HCT116 (cell line): Measurements from ENCODE around the gene LDLRAD4. TPM values are rescaled to one million over a fixed set of nuclear protein-coding genes. Genes with fewer than 3 reads are reported as not detected.

Experiments used
- ATAC-seq: fragments of 200-7000 bp; cut with Tn5 transposase; 2 replicates; pipeline ENCODE4 v1.9.1; 2020; ENCODE audit warnings: mild to moderate bottlenecking, moderate library complexity
- BruUV-seq: library from RNA; stranded (reverse); fragments of 400-500 nt; replicated peaks from 2 replicates; lab custom pipeline; 2021; lab: Mats Ljungman, UMichigan
- CTCF ChIA-PET: fragments of 300-600 bp; sonication (Branson Sonifier 250); formaldehyde crosslinking; loops from one replicate; lab custom pipeline; 2021; ENCODE audit warnings: antibody characterized with exemption; lab: Charles Lee
- POLR2A ChIA-PET: fragments of 300-600, 350-600 bp; sonication (Branson Sonifier 250); formaldehyde crosslinking; loops from one replicate; lab custom pipeline; 2021; ENCODE audit warnings: antibody characterized with exemption; lab: Charles Lee
- RAD21 ChIA-PET, 2 experiments: fragments of 300-600 bp; sonication (Branson Sonifier 250); formaldehyde crosslinking; loops; one replicate each; lab custom pipeline; 2023; ENCODE audit warnings: low total read pairs in 2 of 2; ENCODE audit not compliant: uncharacterized antibody in 2 of 2, unreplicated experiment in 2 of 2, low non-redundant PET in 1 of 2; lab: Charles Lee
- DNase-seq: peaks from one replicate; pipeline ENCODE4 v3.0.0-alpha.2; 2010; ENCODE audit warnings: low read depth, low spot score
- H2AFZ ChIP-seq: fragments of 200-600 bp; shearing (Covaris generic), sonication (generic); 2 replicates; pipeline ENCODE4 v1.6.1; 2017; ENCODE audit warnings: low read depth, mixed run types, mixed read lengths, antibody characterized with exemption, low read length; ENCODE audit not compliant: poor library complexity, severe bottlenecking
- H3K27ac ChIP-seq: 2 replicates; pipeline ENCODE4 v1.5.1; 2012; ENCODE audit warnings: low read depth, low read length
- H3K27me3 ChIP-seq: fragments of 200-600 bp; sonication (generic); 2 replicates; pipeline ENCODE4 v1.6.1; 2016; ENCODE audit warnings: mixed run types, low read length, mixed read lengths; ENCODE audit not compliant: insufficient read depth
- H3K36me3 ChIP-seq, 2 experiments: fragments of 200-500 bp in 1 of 2; fragments of 200-600 bp in 1 of 2; sonication (Bioruptor generic) in 1 of 2; sonication (generic) in 1 of 2; 2 replicates each; pipeline versions ENCODE4 v1.5.1 to v1.6.1; 2014 to 2016; ENCODE audit warnings: low read length in 2 of 2, inconsistent platforms in 1 of 2, mixed read lengths in 1 of 2, mixed run types in 1 of 2; ENCODE audit not compliant: insufficient read depth in 2 of 2, control insufficient read depth in 1 of 2
- H3K4me1 ChIP-seq, 2 experiments: fragments of 200-600 bp in 1 of 2; sonication (generic) in 1 of 2; 2 replicates each; pipeline versions ENCODE4 v1.5.1 to v1.6.1; 2012 to 2017; ENCODE audit warnings: low read length in 2 of 2, inconsistent platforms in 1 of 2, mild to moderate bottlenecking in 1 of 2, mixed read lengths in 1 of 2, mixed run types in 1 of 2, moderate library complexity in 1 of 2; ENCODE audit not compliant: insufficient read depth in 2 of 2, control insufficient read depth in 1 of 2
- H3K4me2 ChIP-seq: fragments of 200-600 bp; sonication (generic); 2 replicates; pipeline ENCODE4 v1.6.1; 2017; ENCODE audit warnings: mixed run types, low read length, mixed read lengths
- H3K4me3 ChIP-seq, 2 experiments: fragments of 200-600 bp in 1 of 2; sonication (generic) in 1 of 2; replicated peaks in 1 of 2; 2 replicates each; pipeline ENCODE4 v1.5.1; 2011 to 2016; ENCODE audit warnings: low read length in 2 of 2, control low read depth in 1 of 2, low read depth in 1 of 2, mild to moderate bottlenecking in 1 of 2, mixed read lengths in 1 of 2, mixed run types in 1 of 2
- H3K79me2 ChIP-seq: fragments of 200-600 bp; sonication (generic); 2 replicates; pipeline ENCODE4 v1.6.1; 2017; ENCODE audit warnings: mild to moderate bottlenecking, mixed run types, low read length, moderate library complexity, mixed read lengths; ENCODE audit not compliant: insufficient read depth
- H3K9ac ChIP-seq: fragments of 200-600 bp; sonication (generic); 2 replicates; pipeline ENCODE4 v1.6.1; 2016; ENCODE audit warnings: low read length, mixed read lengths
- H3K9me2 ChIP-seq: fragments of 200-600 bp; sonication (generic), shearing (Covaris generic); 2 replicates; pipeline ENCODE4 v1.6.1; 2017; ENCODE audit warnings: mixed run types, mild to moderate bottlenecking, moderate library complexity; ENCODE audit not compliant: insufficient read depth
- H3K9me3 ChIP-seq, 2 experiments: fragments of 200-500 bp in 1 of 2; fragments of 200-600 bp in 1 of 2; sonication (Bioruptor generic) in 1 of 2; sonication (generic) in 1 of 2; 2 replicates each; pipeline ENCODE4 v1.6.1; 2014 to 2017; ENCODE audit warnings: low read length in 2 of 2, mixed read lengths in 2 of 2, inconsistent platforms in 1 of 2, low read depth in 1 of 2, mild to moderate bottlenecking in 1 of 2, mixed run types in 1 of 2, moderate library complexity in 1 of 2; ENCODE audit not compliant: control insufficient read depth in 1 of 2, insufficient read depth in 1 of 2
- H4K20me1 ChIP-seq: fragments of 200-600 bp; sonication (generic), shearing (Covaris generic); 2 replicates; pipeline ENCODE4 v1.6.1; 2017; ENCODE audit warnings: mixed run types, mild to moderate bottlenecking, moderate library complexity; ENCODE audit not compliant: insufficient read depth
- ATF3 ChIP-seq: IDR thresholded peaks from 2 replicates; pipeline ENCODE4 v1.6.1; 2012
- CBX3 ChIP-seq: IDR thresholded peaks from 2 replicates; pipeline ENCODE4 v1.6.1; 2012; ENCODE audit warnings: low read depth
- CTCF ChIP-seq, 3 experiments: fragments of 200-600 bp in 1 of 3; sonication (generic) in 1 of 3; IDR thresholded peaks in 2 of 3; conservative IDR thresholded peaks in 1 of 3; 2 replicates each; pipeline ENCODE4 v1.5.1; 2012 to 2017; ENCODE audit warnings: low read depth in 2 of 3, low read length in 2 of 3, antibody characterized with exemption in 1 of 3, borderline replicate concordance in 1 of 3, control low read depth in 1 of 3, mild to moderate bottlenecking in 1 of 3, mixed read lengths in 1 of 3, mixed run types in 1 of 3, moderate library complexity in 1 of 3; ENCODE audit not compliant: insufficient read depth in 1 of 3
- EGR1 ChIP-seq: IDR thresholded peaks from 2 replicates; pipeline ENCODE4 v1.6.1; 2012; ENCODE audit warnings: low read depth
- ELF1 ChIP-seq: IDR thresholded peaks from 2 replicates; pipeline ENCODE4 v1.6.1; 2012; ENCODE audit warnings: low read depth, borderline replicate concordance
- FOSL1 ChIP-seq: IDR thresholded peaks from 2 replicates; pipeline ENCODE4 v1.6.1; 2012; ENCODE audit warnings: low read depth
- POLR2AphosphoS5 ChIP-seq: IDR thresholded peaks from 2 replicates; pipeline ENCODE4 v1.6.1; 2011; ENCODE audit warnings: mild to moderate bottlenecking, low read depth, low read length, moderate library complexity
- SP1 ChIP-seq: IDR thresholded peaks from 2 replicates; pipeline ENCODE4 v1.6.1; 2012; ENCODE audit warnings: low read depth
- SRF ChIP-seq: IDR thresholded peaks from 2 replicates; pipeline ENCODE4 v1.6.1; 2012; ENCODE audit warnings: low read depth
- TCF7L2 ChIP-seq: IDR thresholded peaks from 2 replicates; pipeline ENCODE4 v1.7.0; 2011; ENCODE audit warnings: borderline replicate concordance, inconsistent platforms; ENCODE audit not compliant: insufficient read depth, insufficient read length; ENCODE audit errors: extremely low read depth
- YY1 ChIP-seq: IDR thresholded peaks from 2 replicates; pipeline ENCODE4 v1.6.1; 2011; ENCODE audit warnings: low read length, low read depth, moderate library complexity, mild to moderate bottlenecking; ENCODE audit not compliant: insufficient replicate concordance; ENCODE audit errors: extremely low read depth
- ZBTB33 ChIP-seq: IDR thresholded peaks from 2 replicates; pipeline ENCODE4 v1.6.1; 2011; ENCODE audit warnings: mild to moderate bottlenecking, low read length, moderate library complexity; ENCODE audit not compliant: insufficient replicate concordance; ENCODE audit errors: extremely low read depth
- ZFX ChIP-seq: fragments of 450-650 bp; IDR thresholded peaks from 2 replicates; pipeline ENCODE4 v1.6.1; 2017
- ZNF274 ChIP-seq: fragments of 200-500 bp; sonication (Bioruptor generic); IDR thresholded peaks from 2 replicates; pipeline ENCODE4 v1.6.1; 2014; ENCODE audit warnings: mild to moderate bottlenecking, low read depth, low read length, inconsistent platforms
- intact Hi-C: fragments of 100-400 bp; cut with micrococcal nuclease; formaldehyde crosslinking; loops from 2 replicates; pipeline ENCODE4 v1.10.0; 2022
- total RNA-seq: library from RNA; stranded (reverse); gene quantifications from one replicate; pipeline ENCODE4 v1.2.1, GENCODE V29; 2021; ENCODE audit not compliant: unreplicated experiment

Gene LDLRAD4
- total RNA-seq, 1 experiment from 2014 or later, result 1.2 TPM

- TF ChIP-seq ZBTB33, result no peak
Measured at GRCh38 chr18:13374468-13375301, 156.1 kb downstream of the LDLRAD4 start (continued).

- Histone ChIP-seq H3K9me3 (no peaks in the 10 kb centered on the region), H3K4me1 (peaks cover 15 to 20% of the 10 kb centered on the region in 2 experiments), H3K27me3 (no peaks in the 10 kb centered on the region), H3K36me3 (no peaks in the 10 kb centered on the region), H3K9me2 (no peaks in the 10 kb centered on the region), H3K27ac (peak overlapping the region; percentile 28; the same call in 1 of the 2 replicates), H2AFZ (peak overlapping the region; percentile 28), H3K9ac (no peak overlapping the region), H3K79me2 (no peaks in the 10 kb centered on the region), H3K4me3 (no peak overlapping the region), H4K20me1 (no peaks in the 10 kb centered on the region), H3K4me2 (peak overlapping the region; percentile 56)
- intact Hi-C loops, result no loop called here
- peak; percentile 48 for DNase-seq
- ChIA-PET RAD21 (no interaction called here), POLR2A (no interaction called here), CTCF (no interaction called here)
- peak; percentile 95 for ATAC-seq
- BruUV-seq, result no TSS peak
- TF ChIP-seq YY1 (no peak), POLR2AphosphoS5 (no peak), ZNF274 (no peak), ATF3 (no peak), ZFX (no peak), SP1 (peak; percentile 61), EGR1 (no peak), TCF7L2 (peak; percentile 63), ELF1 (no peak), CBX3 (0 out of 2 replicates have a peak, but pooled peaks have one; percentile 53), SRF (peak; percentile 45; the same call in 1 of the 2 replicates), FOSL1 (peak; percentile 82), CTCF (IDR thresholded peaks at IDR 0.05 in 2 of 3, conservative IDR thresholded peaks at IDR 0.05 in 1 of 3; ENCODE audit: borderline replicate concordance in 1 of 3, insufficient read depth in 1 of 3, low read depth in 2 of 3, low read length in 2 of 3) (peak in 2 of 3 experiments; percentile 25 to 31; a peak in 3 of 6 replicates)
Measured at GRCh38 chr18:13375302-13376255, 157.0 kb downstream of the LDLRAD4 start.
